Ovary (tissue), 9 donors: Measurements from ENCODE around the gene NFE2L2. TPM values are rescaled to one million over a fixed set of nuclear protein-coding genes. Genes with fewer than 3 reads are reported as not detected.

ENCODE experiments used
- DNase-seq, 5 donors: peaks; one replicate each; pipeline ENCODE4 v3.0.0-alpha.2; 2019 to 2020
- H3K27ac ChIP-seq, 2 donors: fragments of 200-600 bp; one replicate each; pipeline versions ENCODE4 v1.5.1 to v1.8.0; 2019 to 2022
- H3K27me3 ChIP-seq: fragments of 200-600 bp; one replicate; pipeline ENCODE4 v1.8.0; 2022
- H3K36me3 ChIP-seq: fragments of 200-600 bp; sonication (generic); one replicate; pipeline ENCODE4 v1.5.1; 2019
- H3K4me1 ChIP-seq: one replicate; pipeline ENCODE4 v1.8.1; 2013; ENCODE audit warnings: mild to moderate bottlenecking, moderate library complexity; ENCODE audit not compliant: insufficient read depth
- H3K4me3 ChIP-seq: fragments of 200-600 bp; sonication (generic); one replicate; pipeline ENCODE4 v1.5.1; 2017
- H3K9me3 ChIP-seq, 2 donors: fragments of 200-600 bp in 1 of 2; sonication (generic) in 1 of 2; one replicate each; pipeline versions ENCODE4 v1.5.1 to v1.8.1; 2013 to 2019; ENCODE audit warnings: mild to moderate bottlenecking in 1 of 2, moderate library complexity in 1 of 2
- EP300 ChIP-seq: sonication (generic); formaldehyde crosslinking; IDR thresholded peaks from one replicate; pipeline ENCODE4 v1.6.1; 2017; ENCODE audit warnings: antibody characterized with exemption
- POLR2A ChIP-seq: fragments of 450-650 bp; IDR thresholded peaks from one replicate; pipeline ENCODE4 v1.6.1; 2017; ENCODE audit warnings: antibody characterized with exemption, mild to moderate bottlenecking, moderate library complexity
- WGBS, 3 donors: extraction: QIAGEN DNeasy Blood & Tissue Kit in 1 of 3; methylation state at CpG; one replicate each; pipeline versions ENCODE4 v1.1.5 to v1.1.7; 2013 to 2017; 5-methylcytosine and 5-hydroxymethylcytosine counted together
- intact Hi-C, 4 donors: fragments of 100-400 bp; cut with DNase I; formaldehyde crosslinking; loops; one replicate each; pipeline versions ENCODE4 v1.11.0 to v1.15.1; 2022 to 2023
- polyA plus RNA-seq, 2 donors: library from polyadenylated mRNA; stranded (reverse); fragments of 200-250 nt in 1 of 2; fragments of 350-450 nt in 1 of 2; fragmentation: Illumina TruSeq in 1 of 2; extraction: RNeasy Lipid Tissue Mini Kit (QIAGEN cat#74804) in 1 of 2; gene quantifications; one replicate each; pipeline ENCODE4 v1.2.3, GENCODE V29; 2013 to 2014
- total RNA-seq, 7 donors: library from RNA; depleted of rRNA in 2 of 7; stranded (reverse); fragments of >200 nt in 2 of 7; fragmentation: NEBNext Ultra II Directional in 3 of 7; extraction: Animal tissue kit (Norgen Biotek cat#: 25700) in 3 of 7; gene quantifications; one replicate each; pipeline versions ENCODE4 v1.1.0 to v1.2.4, GENCODE V29; 2016 to 2023
- TF ChIP-seq, protein P1 (sequence below), 3 donors: fragments of 450-650 bp in 2 of 3; fragments of 200-600 bp in 1 of 3; IDR thresholded peaks; one replicate each; pipeline versions ENCODE4 v1.5.1 to v1.8.0; 2016 to 2022; ENCODE audit warnings: antibody characterized with exemption in 3 of 3, mild to moderate bottlenecking in 1 of 3
- donor health status: DM: no; HTN: no; CAD: no; lungs with moderate emphysema.
- donor health status: DM: no; HTN: no; CAD: no.
- donor health status: Bipolar disorder and iron deficiency.
- donor health status: DM: yes; HTN: yes; CAD: no.
- donor health status: DM: no; HTN: no; CAD: no.
- donor health status: DM: yes; HTN: yes; CAD: no.

Gene NFE2L2
- total and polyA plus RNA-seq, 9 donors, result 120 to 198 (median 148) TPM

DNA sequence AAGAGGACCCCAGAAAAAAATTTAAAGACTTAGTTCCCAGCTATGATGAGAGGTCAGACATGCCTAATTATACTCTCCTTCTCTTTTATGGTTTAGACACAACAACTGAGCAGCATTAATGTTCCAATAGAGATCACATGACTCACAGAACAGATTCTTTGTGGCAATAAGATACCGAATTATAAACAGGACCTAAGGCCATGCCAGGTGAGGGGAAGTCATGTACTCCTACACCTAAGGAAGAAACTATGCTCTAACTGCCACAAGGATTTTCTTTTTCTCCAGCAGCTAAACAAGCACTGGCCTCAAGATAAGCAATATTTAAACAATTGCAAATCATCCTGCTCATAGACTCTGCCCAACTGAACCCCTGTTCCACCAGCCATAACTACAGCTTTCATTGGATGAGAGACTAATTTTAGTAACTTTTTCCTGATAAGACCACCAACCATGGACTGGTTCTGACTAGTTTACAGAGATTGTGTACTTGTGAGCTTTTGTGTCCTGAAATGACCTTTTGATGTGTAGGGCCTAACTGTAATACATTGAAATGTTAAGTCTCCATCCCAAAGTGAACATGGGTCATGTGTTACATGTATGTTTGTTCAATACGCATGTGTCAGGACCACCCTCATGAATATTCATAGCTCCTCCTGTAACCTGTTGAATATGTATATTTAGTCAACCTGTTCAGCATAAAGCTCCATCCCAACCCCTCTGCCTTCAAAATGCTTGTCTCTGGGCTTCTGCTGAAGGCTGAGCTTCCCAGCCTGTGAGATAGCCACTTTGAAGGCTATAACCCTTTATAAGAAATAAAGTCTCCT lies 21.6 kb upstream of the NFE2L2 start:
- 39 to 56% (median 40%) methylated on average over 2 of the region's 2 CpGs for WGBS, 3 donors
- intact Hi-C loops, result no loop called here

GRCh38 chr2:177284531-177284930 lies 20.0 kb upstream of the NFE2L2 start:
- 91 to 97% (median 96%) methylated on average over 3 of the region's 3 CpGs for WGBS, 3 donors
- Histone ChIP-seq H3K4me3 (no peak overlapping the region), H3K27me3 (no peaks in the 10 kb centered on the region), H3K27ac (no peak overlapping the region), H3K9me3 (no peaks in the 10 kb centered on the region), H3K36me3 (no peaks in the 10 kb centered on the region), H3K4me1 (peaks cover 22% of the 10 kb centered on the region)
- intact Hi-C loops, result no loop called here
- TF ChIP-seq, protein P1, sequence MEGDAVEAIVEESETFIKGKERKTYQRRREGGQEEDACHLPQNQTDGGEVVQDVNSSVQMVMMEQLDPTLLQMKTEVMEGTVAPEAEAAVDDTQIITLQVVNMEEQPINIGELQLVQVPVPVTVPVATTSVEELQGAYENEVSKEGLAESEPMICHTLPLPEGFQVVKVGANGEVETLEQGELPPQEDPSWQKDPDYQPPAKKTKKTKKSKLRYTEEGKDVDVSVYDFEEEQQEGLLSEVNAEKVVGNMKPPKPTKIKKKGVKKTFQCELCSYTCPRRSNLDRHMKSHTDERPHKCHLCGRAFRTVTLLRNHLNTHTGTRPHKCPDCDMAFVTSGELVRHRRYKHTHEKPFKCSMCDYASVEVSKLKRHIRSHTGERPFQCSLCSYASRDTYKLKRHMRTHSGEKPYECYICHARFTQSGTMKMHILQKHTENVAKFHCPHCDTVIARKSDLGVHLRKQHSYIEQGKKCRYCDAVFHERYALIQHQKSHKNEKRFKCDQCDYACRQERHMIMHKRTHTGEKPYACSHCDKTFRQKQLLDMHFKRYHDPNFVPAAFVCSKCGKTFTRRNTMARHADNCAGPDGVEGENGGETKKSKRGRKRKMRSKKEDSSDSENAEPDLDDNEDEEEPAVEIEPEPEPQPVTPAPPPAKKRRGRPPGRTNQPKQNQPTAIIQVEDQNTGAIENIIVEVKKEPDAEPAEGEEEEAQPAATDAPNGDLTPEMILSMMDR (IDR thresholded peaks at IDR 0.05), result no peak
- TF ChIP-seq POLR2A, result no peak
- TF ChIP-seq EP300, result no peak
- DNase-seq, result no peak

More for the DNA sequence above, 21.6 kb upstream of the NFE2L2 start:
- H3K27ac ChIP-seq, result no peak overlapping the region
- no peaks in the 10 kb centered on the region for H3K27me3 ChIP-seq
- H3K4me3 ChIP-seq, result no peak overlapping the region
- no peak for DNase-seq
- TF ChIP-seq, protein P1 (IDR thresholded peaks at IDR 0.05), result no peak
- TF ChIP-seq POLR2A, result no peak
- no peaks in the 10 kb centered on the region for H3K36me3 ChIP-seq
- no peaks in the 10 kb centered on the region for H3K9me3 ChIP-seq
- peaks cover 22% of the 10 kb centered on the region for H3K4me1 ChIP-seq

- no peaks in the 10 kb centered on the region for H3K9me3 ChIP-seq
- H3K27ac ChIP-seq, result no peak overlapping the region
- 51 to 75% (median 66%) methylated on average over 4 of the region's 4 CpGs for WGBS, 3 donors
- no peak overlapping the region for H3K4me3 ChIP-seq
- H3K27me3 ChIP-seq, result no peaks in the 10 kb centered on the region
- H3K36me3 ChIP-seq, result no peaks in the 10 kb centered on the region
- DNase-seq, result no peak
- intact Hi-C loops, result no loop called here
- H3K4me1 ChIP-seq, result peaks cover 22% of the 10 kb centered on the region
- TF ChIP-seq EP300 (no peak), POLR2A (no peak)
- TF ChIP-seq, protein P1 (IDR thresholded peaks at IDR 0.05), result no peak
These were observed 19.4 kb upstream of the NFE2L2 start for GRCh38 chr2:177283906-177284305.

- no peak for DNase-seq
- intact Hi-C loops, result no loop called here
- H3K4me1 ChIP-seq, result peaks cover 19% of the 10 kb centered on the region
- H3K4me3 ChIP-seq, result no peak overlapping the region
- no peak overlapping the region for H3K27ac ChIP-seq
- H3K36me3 ChIP-seq, result no peaks in the 10 kb centered on the region
- TF ChIP-seq POLR2A, result no peak
- no peak for TF ChIP-seq EP300
- TF ChIP-seq, protein P1 (IDR thresholded peaks at IDR 0.05), result no peak
- WGBS, 3 donors, result 92 to 97% (median 94%) methylated on average over 5 of the region's 5 CpGs
- H3K27me3 ChIP-seq, result no peaks in the 10 kb centered on the region
- no peaks in the 10 kb centered on the region for H3K9me3 ChIP-seq
These were observed 18.5 kb upstream of the NFE2L2 start for GRCh38 chr2:177282787-177283572.
